SK-N-SH (cell line): ENCODE measurements around the gene SHCBP1. TPM values are rescaled to one million over a fixed set of nuclear protein-coding genes. Genes with fewer than 3 reads are reported as not detected.

Experiments used
- CTCF ChIA-PET: fragments of 300-600, 350-600 bp; formaldehyde crosslinking; extraction: SDS; loops from one replicate; lab custom pipeline; 2021; lab: Yijun Ruan, JAX
- POLR2A ChIA-PET: fragments of 350-600 bp; sonication (Branson Sonifier 250); formaldehyde crosslinking; extraction: SDS; loops from one replicate; lab custom pipeline; 2020; ENCODE audit warnings: antibody characterized with exemption, inconsistent platforms; lab: Yijun Ruan, JAX
- DNase-seq: peaks from one replicate; pipeline ENCODE4 v3.0.0; 2012
- H2AFZ ChIP-seq: fragments of 200-600 bp; sonication (generic); 2 replicates; pipeline ENCODE4 v1.8.1; 2016; ENCODE audit warnings: antibody characterized with exemption, mild to moderate bottlenecking, low read depth
- H3F3A ChIP-seq: fragments of 200-600 bp; sonication (generic); replicated peaks from 2 replicates; pipeline ENCODE3; 2016; ENCODE audit warnings: antibody characterized with exemption, mild to moderate bottlenecking; ENCODE audit not compliant: insufficient read depth
- H3K27ac ChIP-seq, 2 experiments: fragments of 200-500 bp in 1 of 2; fragments of 200-600 bp in 1 of 2; sonication (Bioruptor generic) in 1 of 2; sonication (generic), shearing (Covaris generic) in 1 of 2; 2 replicates each; pipeline versions ENCODE4 v1.5.1 to v1.6.1; 2014 to 2016; ENCODE audit warnings: low read depth in 2 of 2, inconsistent platforms in 1 of 2, low read length in 1 of 2, mild to moderate bottlenecking in 1 of 2, mixed read lengths in 1 of 2
- H3K27me3 ChIP-seq: fragments of 200-600 bp; sonication (generic), shearing (Covaris generic); 2 replicates; pipeline ENCODE4 v1.6.1; 2016; ENCODE audit warnings: mixed run types; ENCODE audit not compliant: insufficient read depth
- H3K36me3 ChIP-seq, 2 experiments: fragments of 200-500 bp in 1 of 2; fragments of 200-600 bp in 1 of 2; sonication (Bioruptor generic) in 1 of 2; sonication (generic) in 1 of 2; replicated peaks in 1 of 2; 2 replicates each; pipeline versions ENCODE3 to v1.5.1; 2014 to 2016; ENCODE audit warnings: low read length in 1 of 2, mild to moderate bottlenecking in 1 of 2; ENCODE audit not compliant: insufficient read depth in 2 of 2, control insufficient read depth in 1 of 2
- H3K4me1 ChIP-seq, 2 experiments: fragments of 200-500 bp in 1 of 2; fragments of 200-600 bp in 1 of 2; sonication (Bioruptor generic) in 1 of 2; sonication (generic), shearing (Covaris generic) in 1 of 2; 2 replicates each; pipeline versions ENCODE4 v1.5.1 to v1.6.1; 2014 to 2016; ENCODE audit warnings: low read depth in 1 of 2, low read length in 1 of 2, mixed run types in 1 of 2; ENCODE audit not compliant: insufficient read depth in 2 of 2, control insufficient read depth in 1 of 2
- H3K4me2 ChIP-seq: fragments of 200-600 bp; sonication (generic), shearing (Covaris generic); 2 replicates; pipeline ENCODE4 v1.6.1; 2017; ENCODE audit warnings: mixed run types
- H3K4me3 ChIP-seq, 2 experiments: fragments of 200-500 bp in 1 of 2; fragments of 200-600 bp in 1 of 2; sonication (Bioruptor generic) in 1 of 2; sonication (generic), shearing (Covaris generic) in 1 of 2; 2 replicates each; pipeline versions ENCODE4 v1.5.1 to v1.8.1; 2014 to 2016; ENCODE audit warnings: low read depth in 2 of 2, inconsistent platforms in 1 of 2, low read length in 1 of 2, mild to moderate bottlenecking in 1 of 2, mixed read lengths in 1 of 2, moderate library complexity in 1 of 2
- H3K79me2 ChIP-seq: fragments of 200-600 bp; sonication (generic); 2 replicates; pipeline ENCODE4 v1.8.1; 2017; ENCODE audit warnings: mild to moderate bottlenecking; ENCODE audit not compliant: insufficient read depth
- H3K9ac ChIP-seq: fragments of 200-600 bp; sonication (generic); 2 replicates; pipeline ENCODE4 v1.6.1; 2017; ENCODE audit warnings: mixed run types
- H3K9me2 ChIP-seq: fragments of 200-600 bp; sonication (generic); 2 replicates; pipeline ENCODE4 v1.6.1; 2017; ENCODE audit warnings: mixed run types
- H3K9me3 ChIP-seq: fragments of 200-600 bp; sonication (generic); 2 replicates; pipeline ENCODE4 v1.6.1; 2017; ENCODE audit warnings: mixed run types, mild to moderate bottlenecking, moderate library complexity
- H4K20me1 ChIP-seq: fragments of 200-600 bp; sonication (generic); 2 replicates; pipeline ENCODE4 v1.6.1; 2017; ENCODE audit warnings: mild to moderate bottlenecking, mixed run types; ENCODE audit not compliant: insufficient read depth
- CHD2 ChIP-seq: fragments of 150-350 bp; IDR thresholded peaks from 2 replicates; pipeline ENCODE4 v1.6.1; 2018; ENCODE audit warnings: low read length; ENCODE audit not compliant: partially characterized antibody
- CTCF ChIP-seq: fragments of 200-600 bp; sonication (generic); IDR thresholded peaks from 2 replicates; pipeline ENCODE4 v1.6.1; 2017; ENCODE audit warnings: antibody characterized with exemption, mild to moderate bottlenecking, moderate library complexity
- EP300 ChIP-seq, 2 experiments: IDR thresholded peaks; 2 replicates each; pipeline versions ENCODE4 v1.4.0 to v1.6.1; 2012; ENCODE audit warnings: borderline replicate concordance in 1 of 2, low read depth in 1 of 2, low read length in 1 of 2
- GATA2 ChIP-seq: sonication (generic); formaldehyde crosslinking; IDR thresholded peaks from 2 replicates; pipeline ENCODE4 v1.5.0; 2020; ENCODE audit warnings: mild to moderate bottlenecking, missing genetic modification reagents
- IRF3 ChIP-seq: fragments of 150-350 bp; IDR thresholded peaks from 2 replicates; pipeline ENCODE4 v1.6.1; 2016; ENCODE audit warnings: mild to moderate bottlenecking, low read depth, low read length
- NRF1 ChIP-seq: IDR thresholded peaks from 2 replicates; pipeline ENCODE4 v1.6.1; 2012; ENCODE audit warnings: low read depth, mild to moderate bottlenecking, low read length
- SMC3 ChIP-seq: IDR thresholded peaks from 2 replicates; pipeline ENCODE4 v1.6.1; 2012; ENCODE audit warnings: low read depth, low read length, improper control_type of control experiment
- TAF1 ChIP-seq: IDR thresholded peaks from 2 replicates; pipeline ENCODE4 v1.6.1; 2012; ENCODE audit warnings: low read depth, mild to moderate bottlenecking, low read length, moderate library complexity, borderline replicate concordance
- USF1 ChIP-seq: IDR thresholded peaks from 2 replicates; pipeline ENCODE4 v1.4.0; 2012; ENCODE audit warnings: low read depth, borderline replicate concordance
- WGBS: methylation state at CpG from one replicate; pipeline ENCODE4 v1.1.6; 2017; ENCODE audit warnings: low lambda C conversion rate; 5-methylcytosine and 5-hydroxymethylcytosine counted together
- polyA plus RNA-seq, 3 experiments: library from polyadenylated mRNA; depleted of rRNA; stranded (reverse); fragments of >200 nt; gene quantifications; 2 replicates each; pipeline ENCODE4 v1.2.3, GENCODE V29; 2012

The SHCBP1 gene
- polyA plus RNA-seq, 1 of the 3 experiments (the other 2 are of a cell fraction), result 12.5 TPM

GRCh38 chr16:46583036-46583435 is 38.1 kb downstream of the SHCBP1 start:
- H3K27me3 ChIP-seq, result no peaks in the 10 kb centered on the region
- no peak overlapping the region for H3K9ac ChIP-seq
- ChIA-PET CTCF (interaction anchor here (0.6 to 2.0 kb wide), 4 partner anchors 14 to 29 kb away, joined by 3 to 10 read pairs (median 4); no protein-coding TSS in a partner anchor), POLR2A (no interaction called here)
- H3K9me3 ChIP-seq, result peaks cover 3% of the 10 kb centered on the region; the same call in 1 of the 2 replicates
- no peak overlapping the region for H2AFZ ChIP-seq
- no peak overlapping the region for H3K27ac ChIP-seq
- no peak overlapping the region for H3K4me3 ChIP-seq
- no peaks in the 10 kb centered on the region for H4K20me1 ChIP-seq
- no peak for DNase-seq
- H3K9me2 ChIP-seq, result no peaks in the 10 kb centered on the region
- H3F3A ChIP-seq, result no peaks in the 10 kb centered on the region
- no peak for TF ChIP-seq NRF1
- TF ChIP-seq SMC3, result no peak
- TF ChIP-seq TAF1, result no peak
- TF ChIP-seq CHD2, result no peak
- no peak for TF ChIP-seq GATA2 (CRISPR knock-in tag)
- TF ChIP-seq CTCF, result no peak
- TF ChIP-seq, all 33 proteins: peak for 0
- Histone ChIP-seq H3K4me2 (no peak overlapping the region), H3K4me1 (no peaks in the 10 kb centered on the region), H3K36me3 (peaks cover 9% of the 10 kb centered on the region in 2 experiments), H3K79me2 (peaks cover 20% of the 10 kb centered on the region; the same call in 1 of the 2 replicates)
- 80% methylated on average over 2 of the region's 2 CpGs for WGBS

- CTCF ChIA-PET, result interaction anchor here (0.6 to 2.0 kb wide), 6 partner anchors 11 to 28 kb away, joined by 3 to 10 read pairs (median 3); no protein-coding TSS in a partner anchor
- Histone ChIP-seq H3F3A (no peaks in the 10 kb centered on the region), H3K79me2 (peaks cover 13% of the 10 kb centered on the region; the same call in 1 of the 2 replicates), H3K4me3 (no peak overlapping the region), H3K9ac (no peak overlapping the region), H3K27me3 (no peaks in the 10 kb centered on the region), H3K27ac (no peak overlapping the region), H4K20me1 (no peaks in the 10 kb centered on the region), H3K4me2 (no peak overlapping the region), H2AFZ (no peak overlapping the region), H3K9me2 (no peaks in the 10 kb centered on the region), H3K36me3 (peaks cover 9% of the 10 kb centered on the region in 2 experiments), H3K4me1 (no peaks in the 10 kb centered on the region), H3K9me3 (peaks cover 3% of the 10 kb centered on the region; the same call in 1 of the 2 replicates)
- POLR2A ChIA-PET, result interaction anchor here (0.6 kb wide), 1 partner anchor 105 kb away, joined by 3 read pairs; no protein-coding TSS in a partner anchor
- TF ChIP-seq EP300 (IDR thresholded peaks at IDR 0.05; ENCODE audit: borderline replicate concordance in 1 of 2, low read depth in 1 of 2, low read length in 1 of 2), result no peak
- TF ChIP-seq USF1, result no peak
- TF ChIP-seq IRF3, result no peak
- WGBS, result 100% methylated on average over 1 of the region's 1 CpG
- DNase-seq, result no peak
These were observed 38.9 kb downstream of the SHCBP1 start for GRCh38 chr16:46582313-46582712.
